ENCODE measurements around the gene SASH1.
"Not testable (repeated sequence)": the region's sequence is repeated elsewhere in the genome, so short reads cannot be mapped to it uniquely, and the experiment has no call there.

Gene SASH1

GRCh38 chr6:148564494-148565035, 221.9 kb downstream of the SASH1 start:
- no peak for DNase-seq

GRCh38 chr6:148565321-148565926, 222.8 kb downstream of the SASH1 start:
- no peak for DNase-seq

- no peak for DNase-seq
These were observed 223.5 kb downstream of the SASH1 start for GRCh38 chr6:148565930-148566663.

- no peak for DNase-seq
These were observed 224.2 kb downstream of the SASH1 start for GRCh38 chr6:148566664-148567350.

- no peak for DNase-seq
These were observed 227.8 kb downstream of the SASH1 start for GRCh38 chr6:148570456-148570855.

- no peak for DNase-seq
These were observed 230.2 kb downstream of the SASH1 start for GRCh38 chr6:148572676-148573335.

GRCh38 chr6:148573922-148574321, 231.3 kb downstream of the SASH1 start:
- no peak for DNase-seq

GRCh38 chr6:148577687-148578488, 235.2 kb downstream of the SASH1 start:
- DNase-seq, result no peak

GRCh38 chr6:148578489-148578814, 235.8 kb downstream of the SASH1 start:
- DNase-seq, result no peak

GRCh38 chr6:148578837-148579565, 236.4 kb downstream of the SASH1 start:
- DNase-seq, result no peak

GRCh38 chr6:148580442-148580841, 237.8 kb downstream of the SASH1 start:
- DNase-seq, result no peak

- DNase-seq, result no peak
These were observed 241.0 kb downstream of the SASH1 start for GRCh38 chr6:148583631-148584030.

GRCh38 chr6:148585641-148586040, 243.0 kb downstream of the SASH1 start:
- DNase-seq, result not testable (repeated sequence)

GRCh38 chr6:148590883-148591282, 248.2 kb downstream of the SASH1 start:
- DNase-seq, result no peak

- DNase-seq, result no peak
These were observed 249.0 kb downstream of the SASH1 start for GRCh38 chr6:148591656-148592055.

GRCh38 chr6:148593130-148593812, 250.6 kb downstream of the SASH1 start:
- no peak for DNase-seq

GRCh38 chr6:148593813-148594170, 251.2 kb downstream of the SASH1 start:
- no peak for DNase-seq

- DNase-seq, result no peak
These were observed 252.9 kb downstream of the SASH1 start for GRCh38 chr6:148595550-148595949.

GRCh38 chr6:148596891-148597455, 254.3 kb downstream of the SASH1 start:
- DNase-seq, result no peak

GRCh38 chr6:148598724-148599123, 256.1 kb downstream of the SASH1 start:
- no peak for DNase-seq

- DNase-seq, result no peak
These were observed 257.4 kb downstream of the SASH1 start for GRCh38 chr6:148599967-148600426.

Data from NCI-H1694 (cell line).